Hepatocyte (in vitro differentiated cells): ENCODE results near the gene DDX1.

Experiments
- EZH2phosphoT487 ChIP-seq: fragments of 200-600 bp; sonication (generic); IDR thresholded peaks from one replicate; pipeline ENCODE4 v1.6.1; 2018; ENCODE audit warnings: antibody characterized with exemption, mild to moderate bottlenecking, low read depth, moderate library complexity; ENCODE audit not compliant: unreplicated experiment, severe bottlenecking
- TF ChIP-seq, protein P1 (sequence below): fragments of 200-600 bp; sonication (generic); IDR thresholded peaks from 2 replicates; pipeline ENCODE4 v1.5.1; 2016; ENCODE audit warnings: antibody characterized with exemption, mild to moderate bottlenecking; ENCODE audit not compliant: poor library complexity

DNA sequence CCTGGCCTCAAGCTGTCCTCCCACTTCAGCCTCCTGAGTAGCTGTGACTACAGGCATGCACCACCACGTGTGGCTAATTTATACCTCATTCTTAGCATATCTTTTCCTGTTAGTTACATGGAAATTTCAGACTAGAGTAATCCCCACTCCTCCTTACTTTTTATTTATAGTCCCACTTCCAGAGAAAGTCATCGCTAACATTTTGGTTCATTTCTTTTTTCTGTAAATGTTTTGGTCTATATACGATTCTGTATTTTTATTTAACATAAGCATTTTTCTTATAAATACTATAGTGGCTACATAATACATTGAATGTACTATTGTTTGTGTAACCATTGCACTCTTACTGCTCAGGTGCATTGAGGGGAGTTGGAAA, 42.3 kb downstream of the DDX1 start:
- TF ChIP-seq, protein P1, sequence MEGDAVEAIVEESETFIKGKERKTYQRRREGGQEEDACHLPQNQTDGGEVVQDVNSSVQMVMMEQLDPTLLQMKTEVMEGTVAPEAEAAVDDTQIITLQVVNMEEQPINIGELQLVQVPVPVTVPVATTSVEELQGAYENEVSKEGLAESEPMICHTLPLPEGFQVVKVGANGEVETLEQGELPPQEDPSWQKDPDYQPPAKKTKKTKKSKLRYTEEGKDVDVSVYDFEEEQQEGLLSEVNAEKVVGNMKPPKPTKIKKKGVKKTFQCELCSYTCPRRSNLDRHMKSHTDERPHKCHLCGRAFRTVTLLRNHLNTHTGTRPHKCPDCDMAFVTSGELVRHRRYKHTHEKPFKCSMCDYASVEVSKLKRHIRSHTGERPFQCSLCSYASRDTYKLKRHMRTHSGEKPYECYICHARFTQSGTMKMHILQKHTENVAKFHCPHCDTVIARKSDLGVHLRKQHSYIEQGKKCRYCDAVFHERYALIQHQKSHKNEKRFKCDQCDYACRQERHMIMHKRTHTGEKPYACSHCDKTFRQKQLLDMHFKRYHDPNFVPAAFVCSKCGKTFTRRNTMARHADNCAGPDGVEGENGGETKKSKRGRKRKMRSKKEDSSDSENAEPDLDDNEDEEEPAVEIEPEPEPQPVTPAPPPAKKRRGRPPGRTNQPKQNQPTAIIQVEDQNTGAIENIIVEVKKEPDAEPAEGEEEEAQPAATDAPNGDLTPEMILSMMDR, result no peak
- TF ChIP-seq EZH2phosphoT487, result no peak
